GM12872 (cell line): ENCODE data around the gene PGGHG.

Source experiments
- CTCF ChIP-seq: IDR thresholded peaks from 3 replicates; pipeline ENCODE4 v1.5.1; 2011; ENCODE audit warnings: low read depth, mild to moderate bottlenecking, low read length, moderate library complexity; ENCODE audit not compliant: insufficient read depth

PGGHG gene

GRCh38 chr11:283405-284104 lies 5.4 kb upstream of the PGGHG start:
- TF ChIP-seq CTCF, result no peak

- TF ChIP-seq CTCF, result no peak
Measured at GRCh38 chr11:284105-285020, 4.6 kb upstream of the PGGHG start.

GRCh38 chr11:285021-285893 lies 3.7 kb upstream of the PGGHG start:
- TF ChIP-seq CTCF, result no peak

GRCh38 chr11:285894-286220 lies 3.1 kb upstream of the PGGHG start:
- no peak for TF ChIP-seq CTCF

GRCh38 chr11:287821-288477 lies 977 bp upstream of the PGGHG start:
- no peak for TF ChIP-seq CTCF

GRCh38 chr11:289398-289711 lies 429 bp downstream of the PGGHG start:
- TF ChIP-seq CTCF, result no peak
